ENCODE measurements around the gene BDP1.

DNA sequence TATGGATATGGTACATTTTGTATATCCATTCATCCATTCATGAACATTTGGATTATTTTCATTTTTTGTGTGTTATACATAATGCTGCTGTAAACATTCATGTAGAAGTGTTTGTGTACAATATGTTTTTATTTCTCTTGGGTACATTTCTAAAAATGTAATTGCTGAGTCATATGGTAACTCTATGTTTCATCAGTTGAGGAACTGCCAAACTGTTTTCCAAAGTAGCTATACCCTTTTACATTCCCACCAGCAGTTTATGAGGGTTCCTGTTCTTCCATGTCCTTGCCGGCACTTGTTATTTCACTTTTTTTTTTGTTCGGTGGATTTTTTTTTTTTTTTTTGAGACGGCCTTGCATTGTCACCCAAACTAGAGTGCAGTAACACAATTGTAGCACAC lies 77.7 kb downstream of the BDP1 start:
- TF ChIP-seq POLR2A (IDR thresholded peaks at IDR 0.05): no peak
- TF ChIP-seq EP300 (IDR thresholded peaks at IDR 0.05): no peak

All from stomach (tissue), 4 donors.